ENCODE results near the gene CPVL. TPM values are rescaled to one million over a fixed set of nuclear protein-coding genes. Genes with fewer than 3 reads are reported as not detected.

Gene CPVL
- total and polyA plus RNA-seq, 2 experiments from 2014 or later, result 31.9 to 37.8 TPM

DNA sequence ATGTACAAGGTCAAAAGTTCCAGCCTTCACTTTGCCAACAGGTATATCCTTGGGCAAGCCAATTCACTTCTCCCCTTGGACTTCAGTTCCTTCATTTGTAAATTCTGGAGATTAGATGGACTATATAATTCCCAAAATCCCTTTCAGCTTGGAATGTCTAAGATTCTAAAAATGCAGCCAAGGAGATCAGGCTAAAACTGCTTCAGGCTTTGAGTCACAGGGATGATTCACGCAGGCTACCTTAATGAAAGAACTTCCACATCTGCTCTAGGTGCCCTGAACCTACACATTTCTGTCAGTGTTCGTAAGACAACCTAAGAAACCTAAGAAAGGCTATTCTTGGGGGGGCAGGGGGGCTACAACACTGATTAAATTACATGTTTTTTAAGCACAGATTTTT is 7.1 kb downstream of the CPVL start:
- H3K27ac ChIP-seq (ENCODE audit: low read depth), result no peak overlapping the region
- no peaks in the 10 kb centered on the region for H3K79me2 ChIP-seq (replicated peaks; ENCODE audit: insufficient read depth)
- ATAC-seq, result no peak
- no peak for TF ChIP-seq POLR2AphosphoS5 (IDR thresholded peaks at IDR 0.05; ENCODE audit: low read depth)
- TF ChIP-seq ZNF331 (CRISPR knock-in tag; IDR thresholded peaks at IDR 0.05; ENCODE audit: low read depth), result no peak
- TF ChIP-seq EZH2phosphoT487 (IDR thresholded peaks at IDR 0.05; ENCODE audit: unreplicated experiment), result no peak
- TF ChIP-seq, protein P1, sequence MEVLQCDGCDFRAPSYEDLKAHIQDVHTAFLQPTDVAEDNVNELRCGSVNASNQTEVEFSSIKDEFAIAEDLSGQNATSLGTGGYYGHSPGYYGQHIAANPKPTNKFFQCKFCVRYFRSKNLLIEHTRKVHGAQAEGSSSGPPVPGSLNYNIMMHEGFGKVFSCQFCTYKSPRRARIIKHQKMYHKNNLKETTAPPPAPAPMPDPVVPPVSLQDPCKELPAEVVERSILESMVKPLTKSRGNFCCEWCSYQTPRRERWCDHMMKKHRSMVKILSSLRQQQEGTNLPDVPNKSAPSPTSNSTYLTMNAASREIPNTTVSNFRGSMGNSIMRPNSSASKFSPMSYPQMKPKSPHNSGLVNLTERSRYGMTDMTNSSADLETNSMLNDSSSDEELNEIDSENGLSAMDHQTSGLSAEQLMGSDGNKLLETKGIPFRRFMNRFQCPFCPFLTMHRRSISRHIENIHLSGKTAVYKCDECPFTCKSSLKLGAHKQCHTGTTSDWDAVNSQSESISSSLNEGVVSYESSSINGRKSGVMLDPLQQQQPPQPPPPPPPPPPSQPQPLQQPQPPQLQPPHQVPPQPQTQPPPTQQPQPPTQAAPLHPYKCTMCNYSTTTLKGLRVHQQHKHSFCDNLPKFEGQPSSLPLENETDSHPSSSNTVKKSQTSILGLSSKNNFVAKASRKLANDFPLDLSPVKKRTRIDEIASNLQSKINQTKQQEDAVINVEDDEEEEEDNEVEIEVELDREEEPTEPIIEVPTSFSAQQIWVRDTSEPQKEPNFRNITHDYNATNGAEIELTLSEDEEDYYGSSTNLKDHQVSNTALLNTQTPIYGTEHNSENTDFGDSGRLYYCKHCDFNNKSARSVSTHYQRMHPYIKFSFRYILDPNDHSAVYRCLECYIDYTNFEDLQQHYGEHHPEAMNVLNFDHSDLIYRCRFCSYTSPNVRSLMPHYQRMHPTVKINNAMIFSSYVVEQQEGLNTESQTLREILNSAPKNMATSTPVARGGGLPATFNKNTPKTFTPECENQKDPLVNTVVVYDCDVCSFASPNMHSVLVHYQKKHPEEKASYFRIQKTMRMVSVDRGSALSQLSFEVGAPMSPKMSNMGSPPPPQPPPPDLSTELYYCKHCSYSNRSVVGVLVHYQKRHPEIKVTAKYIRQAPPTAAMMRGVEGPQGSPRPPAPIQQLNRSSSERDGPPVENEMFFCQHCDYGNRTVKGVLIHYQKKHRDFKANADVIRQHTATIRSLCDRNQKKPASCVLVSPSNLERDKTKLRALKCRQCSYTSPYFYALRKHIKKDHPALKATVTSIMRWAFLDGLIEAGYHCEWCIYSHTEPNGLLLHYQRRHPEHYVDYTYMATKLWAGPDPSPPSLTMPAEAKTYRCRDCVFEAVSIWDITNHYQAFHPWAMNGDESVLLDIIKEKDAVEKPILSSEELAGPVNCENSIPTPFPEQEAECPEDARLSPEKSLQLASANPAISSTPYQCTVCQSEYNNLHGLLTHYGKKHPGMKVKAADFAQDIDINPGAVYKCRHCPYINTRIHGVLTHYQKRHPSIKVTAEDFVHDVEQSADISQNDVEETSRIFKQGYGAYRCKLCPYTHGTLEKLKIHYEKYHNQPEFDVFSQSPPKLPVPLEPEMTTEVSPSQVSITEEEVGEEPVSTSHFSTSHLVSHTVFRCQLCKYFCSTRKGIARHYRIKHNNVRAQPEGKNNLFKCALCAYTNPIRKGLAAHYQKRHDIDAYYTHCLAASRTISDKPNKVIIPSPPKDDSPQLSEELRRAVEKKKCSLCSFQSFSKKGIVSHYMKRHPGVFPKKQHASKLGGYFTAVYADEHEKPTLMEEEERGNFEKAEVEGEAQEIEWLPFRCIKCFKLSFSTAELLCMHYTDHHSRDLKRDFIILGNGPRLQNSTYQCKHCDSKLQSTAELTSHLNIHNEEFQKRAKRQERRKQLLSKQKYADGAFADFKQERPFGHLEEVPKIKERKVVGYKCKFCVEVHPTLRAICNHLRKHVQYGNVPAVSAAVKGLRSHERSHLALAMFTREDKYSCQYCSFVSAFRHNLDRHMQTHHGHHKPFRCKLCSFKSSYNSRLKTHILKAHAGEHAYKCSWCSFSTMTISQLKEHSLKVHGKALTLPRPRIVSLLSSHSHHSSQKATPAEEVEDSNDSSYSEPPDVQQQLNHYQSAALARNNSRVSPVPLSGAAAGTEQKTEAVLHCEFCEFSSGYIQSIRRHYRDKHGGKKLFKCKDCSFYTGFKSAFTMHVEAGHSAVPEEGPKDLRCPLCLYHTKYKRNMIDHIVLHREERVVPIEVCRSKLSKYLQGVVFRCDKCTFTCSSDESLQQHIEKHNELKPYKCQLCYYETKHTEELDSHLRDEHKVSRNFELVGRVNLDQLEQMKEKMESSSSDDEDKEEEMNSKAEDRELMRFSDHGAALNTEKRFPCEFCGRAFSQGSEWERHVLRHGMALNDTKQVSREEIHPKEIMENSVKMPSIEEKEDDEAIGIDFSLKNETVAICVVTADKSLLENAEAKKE (CRISPR knock-in tag; IDR thresholded peaks at IDR 0.05), result no peak
- no peak for TF ChIP-seq ZNF114 (CRISPR knock-in tag; IDR thresholded peaks at IDR 0.05)
- no peaks in the 10 kb centered on the region for H3K36me3 ChIP-seq (ENCODE audit: insufficient read depth)
- H3K27me3 ChIP-seq (ENCODE audit: insufficient read depth), result no peaks in the 10 kb centered on the region
- H3F3A ChIP-seq (replicated peaks; ENCODE audit: low read depth), result no peaks in the 10 kb centered on the region
- H3K4me3 Mint-ChIP-seq, result no peak overlapping the region
- H2AFZ ChIP-seq, result no peak overlapping the region
- peaks cover 5% of the 10 kb centered on the region; the same call in 2 of the 3 replicates for H3K9me3 Mint-ChIP-seq
- no peaks in the 10 kb centered on the region for H4K20me1 ChIP-seq (replicated peaks; ENCODE audit: insufficient read depth)
- no peaks in the 10 kb centered on the region for H3K9me2 ChIP-seq (ENCODE audit: insufficient read depth)
- no peak overlapping the region for H3K4me3 ChIP-seq
- H3K27ac Mint-ChIP-seq, result no peak overlapping the region
- no peaks in the 10 kb centered on the region for H3K4me1 ChIP-seq (ENCODE audit: insufficient read depth)
- peaks cover 2% of the 10 kb centered on the region for H3K27me3 Mint-ChIP-seq (ENCODE audit: insufficient read depth, low read depth, poor library complexity)
- no peaks in the 10 kb centered on the region for H3K36me3 Mint-ChIP-seq (ENCODE audit: low read depth)
- H3K4me1 Mint-ChIP-seq, result 0 out of 3 replicates have a peak, but pooled peaks cover 3% of the 10 kb centered on the region
- H3K4me2 ChIP-seq, result no peak overlapping the region
- DNase-seq (ENCODE audit: low spot score), result no peak

DNA sequence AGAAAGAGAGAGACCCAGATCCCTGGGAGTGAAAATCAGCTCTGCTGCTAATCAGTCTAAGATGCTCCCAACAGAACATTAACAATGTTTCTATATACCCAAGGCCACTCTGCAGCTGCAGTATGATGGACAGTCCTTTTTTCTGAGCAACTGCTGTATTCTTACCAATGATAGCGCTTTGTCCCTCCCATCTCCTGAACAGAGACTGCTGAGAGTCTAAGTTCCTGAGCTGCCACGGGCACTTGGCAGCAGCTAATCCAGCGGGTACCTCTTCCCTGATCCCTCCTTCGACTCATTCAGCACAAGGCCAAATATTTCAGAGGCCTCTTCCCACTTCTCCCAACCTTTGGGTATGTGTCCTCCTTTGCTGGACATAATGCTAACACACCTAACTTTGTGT is 7.7 kb downstream of the CPVL start:
- no peak overlapping the region for H3K27ac ChIP-seq (ENCODE audit: low read depth)
- TF ChIP-seq CREB1 (CRISPR knock-in tag; IDR thresholded peaks at IDR 0.05; ENCODE audit: low read depth) (no peak), EZH2phosphoT487 (IDR thresholded peaks at IDR 0.05; ENCODE audit: unreplicated experiment) (no peak)
- H3K4me3 Mint-ChIP-seq, result no peak overlapping the region
- H3K9me2 ChIP-seq (ENCODE audit: insufficient read depth), result no peaks in the 10 kb centered on the region
- H3K4me2 ChIP-seq, result no peak overlapping the region
- ATAC-seq, result no peak
- DNase-seq (ENCODE audit: low spot score), result no peak
- 0 out of 3 replicates have a peak, but pooled peaks cover 3% of the 10 kb centered on the region for H3K4me1 Mint-ChIP-seq
- no peaks in the 10 kb centered on the region for H3K79me2 ChIP-seq (replicated peaks; ENCODE audit: insufficient read depth)
- H3K27me3 ChIP-seq (ENCODE audit: insufficient read depth), result no peaks in the 10 kb centered on the region
- no peaks in the 10 kb centered on the region for H3F3A ChIP-seq (replicated peaks; ENCODE audit: low read depth)
- H3K9me3 Mint-ChIP-seq, result peaks cover 5% of the 10 kb centered on the region; the same call in 2 of the 3 replicates
- no peak overlapping the region for H2AFZ ChIP-seq
- H3K27ac Mint-ChIP-seq, result no peak overlapping the region
- H3K36me3 ChIP-seq (ENCODE audit: insufficient read depth), result no peaks in the 10 kb centered on the region
- no peak overlapping the region for H3K4me3 ChIP-seq
- no peaks in the 10 kb centered on the region for H3K4me1 ChIP-seq (ENCODE audit: insufficient read depth)
- no peaks in the 10 kb centered on the region for H3K36me3 Mint-ChIP-seq (ENCODE audit: low read depth)
- no peaks in the 10 kb centered on the region for H4K20me1 ChIP-seq (replicated peaks; ENCODE audit: insufficient read depth)
- peaks cover 2% of the 10 kb centered on the region for H3K27me3 Mint-ChIP-seq (ENCODE audit: insufficient read depth, low read depth, poor library complexity)
